ENCODE results near the gene MTREX.

MTREX gene

DNA sequence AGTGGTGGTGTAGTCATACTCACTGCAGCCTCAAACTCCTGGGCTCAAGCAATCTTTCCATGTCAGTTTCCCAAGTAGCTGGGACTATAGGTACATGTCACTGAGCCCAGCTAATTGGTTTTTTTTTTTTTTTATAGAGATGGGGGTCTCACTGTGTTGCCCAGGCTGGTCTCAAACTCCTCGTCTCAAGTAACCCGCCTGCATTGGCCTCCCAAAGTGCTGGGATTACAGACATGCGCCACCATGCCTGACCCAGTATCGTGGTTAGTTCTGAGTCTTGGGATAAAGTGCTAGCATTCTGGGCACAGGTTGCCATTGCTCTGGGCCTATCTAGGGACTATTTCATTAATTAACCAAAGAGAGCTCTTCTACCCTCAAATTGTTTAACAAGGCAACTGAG lies 118.7 kb downstream of the MTREX start:
- no peak for DNase-seq (ENCODE audit: low read depth in 2 of 2, low spot score in 1 of 2)

DNA sequence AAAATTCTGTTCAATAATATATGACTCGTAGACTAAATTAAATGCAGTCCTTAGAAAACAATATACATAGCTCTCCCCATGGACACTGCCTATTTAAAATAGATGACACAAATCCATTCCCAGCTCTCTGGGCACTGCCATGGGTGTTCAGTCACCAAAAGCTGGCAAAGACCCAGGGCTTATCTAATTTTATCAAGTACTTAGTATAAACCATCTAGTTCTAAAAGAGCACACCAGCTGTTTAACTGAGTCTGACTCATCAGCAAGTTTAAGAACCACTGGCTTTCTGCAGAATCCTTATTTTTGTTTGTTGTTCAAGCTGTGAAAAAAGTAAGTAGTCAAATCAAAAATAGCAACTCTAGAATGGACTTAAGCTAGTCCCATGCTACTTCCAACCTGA lies 119.4 kb downstream of the MTREX start:
- no peak for DNase-seq (ENCODE audit: low read depth in 2 of 2, low spot score in 1 of 2)

- no peak for DNase-seq (ENCODE audit: low read depth in 2 of 2, low spot score in 1 of 2)
Measured at GRCh38 chr5:55429221-55429612, 121.4 kb downstream of the MTREX start.

DNA sequence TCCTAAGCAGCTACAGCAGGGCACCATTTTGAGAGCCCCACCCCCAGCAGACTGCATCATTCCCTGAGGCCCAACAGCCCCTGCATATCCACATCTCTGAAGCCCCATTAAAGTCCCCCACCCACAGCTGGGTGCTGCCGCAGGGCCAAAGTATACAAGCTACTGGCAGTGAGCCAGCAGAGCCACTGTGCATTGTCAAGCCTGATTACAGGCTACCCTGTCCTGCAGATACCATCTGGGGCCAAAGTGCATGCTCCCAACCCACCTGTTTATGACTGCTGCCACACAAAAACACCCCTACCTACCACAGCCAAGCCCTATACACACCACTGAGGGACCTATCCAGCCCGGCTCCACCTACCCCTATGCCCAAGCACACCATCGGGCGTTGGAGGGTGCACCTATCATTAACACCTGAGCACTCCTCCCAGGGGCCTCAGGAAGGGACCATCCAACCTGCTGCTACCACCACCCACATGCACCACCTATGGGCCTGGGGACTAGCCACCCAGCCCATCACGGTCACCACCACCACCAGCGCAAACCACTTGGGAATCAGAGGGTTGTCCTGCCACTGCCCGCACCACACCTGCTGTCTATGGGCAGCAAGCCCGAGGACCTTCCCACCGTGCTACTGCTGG lies 121.9 kb downstream of the MTREX start:
- no peak for DNase-seq (ENCODE audit: low read depth in 2 of 2, low spot score in 1 of 2)

DNA sequence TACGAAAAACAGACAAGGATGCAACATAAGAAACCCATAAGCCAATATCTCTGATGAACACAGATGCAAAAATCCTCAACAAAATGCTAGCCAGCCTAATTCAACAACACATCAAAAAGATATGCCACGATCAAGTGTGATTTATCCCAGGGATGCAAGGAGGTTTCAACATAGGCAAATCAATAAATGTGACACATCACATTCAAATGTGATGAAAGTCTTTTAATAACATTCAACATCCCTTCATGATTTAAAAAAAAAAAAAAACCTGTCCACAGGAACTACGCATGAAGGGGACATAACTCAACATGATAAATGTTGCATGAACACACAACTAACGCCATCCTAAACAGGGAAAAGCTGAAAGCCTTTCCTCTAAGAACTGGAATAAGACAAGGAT lies 124.8 kb downstream of the MTREX start:
- no peak for DNase-seq (ENCODE audit: low read depth in 2 of 2, low spot score in 1 of 2)

DNA sequence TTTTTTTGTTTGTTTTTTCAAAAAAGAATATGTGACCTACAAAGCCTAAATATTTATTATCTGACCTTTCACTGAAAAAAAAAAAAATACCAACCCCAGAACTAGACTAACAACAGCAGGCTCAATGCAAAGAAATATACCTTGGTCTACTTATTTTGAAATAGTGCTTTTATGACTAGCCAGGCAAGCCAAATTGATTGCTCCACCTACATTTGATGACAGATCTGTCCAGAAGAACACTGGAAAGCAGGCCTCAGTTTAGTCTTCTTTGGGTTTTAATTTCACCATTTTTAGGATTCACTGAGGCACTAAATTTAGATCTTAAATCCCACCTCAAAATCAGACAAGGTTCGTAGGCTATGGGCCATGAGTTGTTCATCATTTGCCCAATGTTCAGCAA lies 129.7 kb downstream of the MTREX start:
- DNase-seq (ENCODE audit: low read depth in 2 of 2, low spot score in 1 of 2), result no peak

DNA sequence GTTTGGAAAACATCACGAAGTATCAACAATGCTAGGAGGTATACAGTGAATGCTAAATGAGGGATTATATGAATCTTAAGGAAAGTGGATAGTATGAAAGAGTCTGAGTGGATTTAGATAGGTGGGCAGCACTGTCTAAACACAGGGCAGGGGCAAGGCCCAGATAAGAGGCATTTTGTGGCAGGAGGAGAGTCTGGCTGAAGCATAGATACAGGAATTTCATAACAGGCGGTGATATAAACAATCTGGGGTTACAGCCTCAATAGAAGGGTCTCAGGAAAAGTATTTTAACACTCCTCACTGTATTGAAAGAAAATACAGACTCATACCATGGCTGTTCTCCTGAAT lies 130.0 kb downstream of the MTREX start:
- no peak for DNase-seq (ENCODE audit: low read depth in 2 of 2, low spot score in 1 of 2)

GRCh38 chr5:55438998-55439397 lies 131.2 kb downstream of the MTREX start:
- no peak for DNase-seq (ENCODE audit: low read depth in 2 of 2, low spot score in 1 of 2)

- DNase-seq (ENCODE audit: low read depth in 2 of 2, low spot score in 1 of 2), result no peak
Measured at GRCh38 chr5:55440188-55440646, 132.4 kb downstream of the MTREX start.

- DNase-seq (ENCODE audit: low read depth in 2 of 2, low spot score in 1 of 2), result no peak
Measured at GRCh38 chr5:55441107-55441771, 133.4 kb downstream of the MTREX start.

GRCh38 chr5:55441954-55442353 lies 134.2 kb downstream of the MTREX start:
- DNase-seq (ENCODE audit: low read depth in 2 of 2, low spot score in 1 of 2), result no peak

DNA sequence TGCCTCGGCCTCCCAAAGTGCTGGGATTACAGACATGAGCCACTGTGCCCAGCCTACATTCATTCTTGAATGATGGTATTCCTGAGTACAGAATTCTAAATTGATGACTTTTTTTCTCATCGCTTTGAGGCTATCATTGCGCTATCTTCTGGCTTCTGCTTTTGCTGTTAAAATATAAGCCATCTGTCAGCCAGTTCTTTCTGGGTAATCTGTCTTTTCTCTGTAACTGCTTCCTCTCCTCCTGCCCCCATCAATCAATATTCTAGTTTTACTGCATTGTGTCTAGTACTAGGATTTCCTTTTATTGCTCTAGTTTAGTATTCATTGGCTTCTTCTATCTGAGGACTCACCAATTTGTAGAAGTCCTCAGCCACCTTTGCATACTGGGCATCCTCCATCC lies 138.0 kb downstream of the MTREX start:
- no peak for DNase-seq (ENCODE audit: low read depth in 2 of 2, low spot score in 1 of 2)

- DNase-seq (ENCODE audit: low read depth in 2 of 2, low spot score in 1 of 2), result no peak
Measured at GRCh38 chr5:55446640-55447351, 139.0 kb downstream of the MTREX start.

DNA sequence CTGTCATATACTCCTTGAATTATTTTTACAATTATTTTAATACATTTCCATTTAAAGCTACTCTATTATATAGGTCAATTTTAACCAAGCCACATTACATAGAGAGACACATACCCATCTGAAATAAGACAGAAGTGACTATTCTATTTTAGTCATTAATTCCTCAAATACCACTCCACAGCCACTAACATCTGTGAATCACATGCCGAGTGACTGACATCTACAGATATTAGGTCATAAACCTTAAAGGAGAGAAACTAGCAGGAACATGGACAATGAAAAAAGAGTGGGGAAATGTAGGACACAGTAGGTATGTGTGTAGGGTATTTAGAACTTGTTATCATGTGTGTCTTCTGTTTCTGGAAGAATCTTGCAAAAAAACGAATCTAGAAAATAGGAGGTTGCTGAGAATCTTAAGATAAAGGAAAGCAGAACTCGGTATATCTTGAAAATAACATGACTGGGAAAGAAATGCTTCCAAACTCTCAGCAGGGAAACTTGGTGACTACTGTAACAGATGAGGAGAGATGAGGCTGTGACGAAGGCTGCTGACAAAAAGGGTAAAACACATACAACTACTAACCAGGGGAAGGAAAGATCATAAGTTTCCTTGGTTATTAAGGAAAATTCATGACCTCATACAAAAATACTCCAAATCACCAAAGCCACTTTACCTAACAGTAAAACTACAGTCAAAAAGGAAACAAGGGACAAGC lies 142.4 kb downstream of the MTREX start:
- no peak for DNase-seq (ENCODE audit: low read depth in 2 of 2, low spot score in 1 of 2)

- no peak for DNase-seq (ENCODE audit: low read depth in 2 of 2, low spot score in 1 of 2)
Measured at GRCh38 chr5:55451976-55452375, 144.2 kb downstream of the MTREX start.

- no peak for DNase-seq (ENCODE audit: low read depth in 2 of 2, low spot score in 1 of 2)
Measured at GRCh38 chr5:55453211-55453610, 145.4 kb downstream of the MTREX start.

DNA sequence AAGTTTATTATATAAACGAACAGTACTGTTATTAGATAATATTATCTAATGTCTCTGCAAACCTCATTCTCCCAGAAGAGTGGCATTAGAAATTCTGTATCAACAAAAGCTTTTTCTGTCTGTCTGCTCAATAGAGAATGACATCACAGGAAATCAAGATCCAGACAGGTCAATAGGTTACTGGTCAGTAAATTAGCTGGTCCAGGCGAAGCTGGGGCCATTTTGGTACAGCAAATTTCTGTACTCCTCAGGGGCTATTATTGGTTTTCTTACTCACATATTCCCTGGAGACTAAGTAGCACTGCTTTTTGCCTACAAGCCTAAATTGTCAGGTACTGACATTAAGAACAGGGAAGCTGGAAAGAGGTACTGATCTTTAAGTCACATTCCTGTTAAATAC lies 146.5 kb downstream of the MTREX start:
- DNase-seq (ENCODE audit: low read depth in 2 of 2, low spot score in 1 of 2), result no peak

DNA sequence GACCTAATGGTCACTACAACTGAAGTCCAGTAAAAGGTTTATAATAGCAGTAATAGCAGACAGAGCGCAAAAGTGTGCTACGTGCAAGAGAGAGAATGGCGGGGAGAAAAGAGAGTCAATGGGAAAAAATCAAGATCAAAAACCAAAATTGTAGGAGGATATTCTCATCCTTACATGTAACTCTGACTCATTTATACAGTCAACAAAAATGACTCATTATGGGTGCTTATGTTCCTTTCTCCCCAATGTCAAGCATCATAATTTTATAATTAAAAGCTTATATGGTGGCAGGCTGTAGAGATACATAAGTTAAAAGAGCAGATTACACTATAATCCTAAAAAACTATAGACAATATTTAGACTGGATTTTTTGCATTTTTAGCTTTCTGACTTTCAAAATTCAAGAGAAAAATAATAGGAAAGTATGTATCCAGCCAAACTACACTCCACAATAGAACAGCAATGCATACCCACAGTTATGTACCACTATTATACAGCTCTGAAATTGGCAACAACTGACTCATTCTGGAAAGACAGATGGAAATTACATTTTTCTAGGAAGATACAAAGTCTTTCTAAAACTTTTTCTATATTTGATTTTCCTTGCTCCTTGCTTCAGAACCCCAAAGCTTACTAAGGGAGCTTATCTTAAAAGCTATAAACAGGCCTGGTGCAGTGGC lies 148.6 kb downstream of the MTREX start:
- DNase-seq (ENCODE audit: low read depth in 2 of 2, low spot score in 1 of 2), result no peak

- no peak for DNase-seq (ENCODE audit: low read depth in 2 of 2, low spot score in 1 of 2)
Measured at GRCh38 chr5:55459572-55459971, 151.8 kb downstream of the MTREX start.

- DNase-seq (ENCODE audit: low read depth in 2 of 2, low spot score in 1 of 2), result no peak
Measured at GRCh38 chr5:55463613-55464012, 155.8 kb downstream of the MTREX start.

DNA sequence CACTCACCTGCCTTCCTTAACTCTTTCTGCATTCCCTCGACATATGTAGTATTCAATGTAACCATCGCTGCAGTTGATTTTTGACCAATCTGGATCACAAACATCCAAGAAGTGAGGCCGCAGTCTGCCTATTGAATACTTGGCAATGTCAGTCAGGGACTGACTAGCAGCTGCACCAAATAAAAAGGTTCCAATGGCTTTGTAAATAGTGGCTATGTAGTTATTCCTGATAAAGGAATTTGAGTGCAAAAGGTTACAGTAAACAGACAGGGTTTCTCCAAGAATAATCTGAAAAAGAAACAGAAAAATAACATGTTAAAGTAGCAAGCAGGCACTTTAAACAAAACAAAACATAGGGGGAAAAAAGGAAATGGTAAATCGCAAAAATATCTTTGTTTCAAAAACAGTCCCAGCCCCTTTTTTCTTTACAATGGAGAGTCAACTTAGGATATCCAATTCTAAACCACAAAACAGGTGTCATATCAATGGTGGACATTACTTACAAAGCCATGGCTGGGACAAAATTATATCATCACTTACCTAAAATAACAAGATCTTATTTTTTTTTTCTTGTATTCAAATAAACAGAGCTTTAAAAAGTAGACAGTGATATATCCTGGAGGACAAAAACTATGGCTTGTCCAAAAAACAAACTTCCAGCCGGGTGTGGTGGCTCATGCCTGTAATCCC lies 160.2 kb downstream of the MTREX start:
- DNase-seq (ENCODE audit: low read depth in 2 of 2, low spot score in 1 of 2), result no peak

Measured in stimulated activated CD8-positive, alpha-beta memory T cell treated with anti-CD3 and anti-CD28 coated beads, Interleukin-4, amount 100 ng/mL, for 1 hour (primary cell).